LNCAP (cell line): ENCODE results near the gene SLC24A3.

Experiments
- CTCF ChIP-seq: fragments of 450-650 bp; IDR thresholded peaks from 2 replicates; pipeline ENCODE4 v1.5.1; 2017; ENCODE audit warnings: mild to moderate bottlenecking

Gene SLC24A3

DNA sequence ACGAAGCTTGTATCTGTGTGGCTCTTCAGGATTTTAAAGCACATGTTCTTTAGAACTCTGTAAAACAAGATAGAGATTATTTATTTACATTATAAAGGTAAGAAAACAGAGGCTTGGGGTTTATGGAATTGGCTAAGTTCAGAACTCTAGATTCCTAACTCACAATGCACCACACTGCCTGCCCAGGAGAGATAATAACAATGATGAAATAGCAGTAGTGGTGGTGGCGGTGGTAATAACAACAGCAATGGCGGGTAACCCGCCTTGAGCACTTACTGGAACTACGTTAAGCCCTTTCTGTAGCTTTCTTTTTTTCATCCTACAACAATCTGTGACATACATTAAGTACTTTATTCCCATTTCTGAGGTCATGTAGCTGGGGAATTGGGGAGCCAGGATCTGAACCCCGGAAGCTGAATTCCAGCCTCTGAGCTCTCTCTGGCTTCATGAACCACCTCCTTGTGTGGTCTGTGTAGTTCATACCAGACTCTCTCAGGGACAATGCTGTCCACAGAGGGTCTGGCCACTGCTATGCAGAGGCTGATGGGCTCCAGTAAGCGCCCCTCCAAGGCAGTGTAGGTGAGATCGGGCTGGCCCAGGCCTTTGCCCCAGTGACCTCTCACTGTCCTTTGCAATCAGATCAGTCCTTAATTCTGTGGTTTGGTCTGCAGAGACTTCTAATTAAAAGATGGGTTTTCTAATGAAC is 260.9 kb downstream of the SLC24A3 start:
- no peak for TF ChIP-seq CTCF

DNA sequence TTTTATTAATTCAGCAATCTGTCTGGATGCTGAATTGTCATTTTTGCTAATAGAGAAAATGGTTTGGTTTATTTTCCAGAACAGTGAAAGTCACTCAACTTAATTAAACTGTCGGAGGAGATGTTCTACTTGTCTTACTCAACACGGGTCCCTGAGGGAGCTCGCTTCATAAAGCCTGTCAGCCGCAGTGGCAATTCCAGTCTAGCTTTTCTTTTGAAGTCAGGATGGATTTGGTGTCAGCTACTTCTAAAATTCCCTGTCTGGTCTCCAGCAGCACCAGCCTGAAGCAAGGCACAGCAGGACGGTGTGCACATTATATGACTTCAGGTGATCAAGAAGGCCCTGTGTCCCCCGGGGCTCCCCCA is 261.5 kb downstream of the SLC24A3 start:
- TF ChIP-seq CTCF, result no peak

GRCh38 chr20:19478320-19478895 is 266.0 kb downstream of the SLC24A3 start:
- TF ChIP-seq CTCF, result no peak

DNA sequence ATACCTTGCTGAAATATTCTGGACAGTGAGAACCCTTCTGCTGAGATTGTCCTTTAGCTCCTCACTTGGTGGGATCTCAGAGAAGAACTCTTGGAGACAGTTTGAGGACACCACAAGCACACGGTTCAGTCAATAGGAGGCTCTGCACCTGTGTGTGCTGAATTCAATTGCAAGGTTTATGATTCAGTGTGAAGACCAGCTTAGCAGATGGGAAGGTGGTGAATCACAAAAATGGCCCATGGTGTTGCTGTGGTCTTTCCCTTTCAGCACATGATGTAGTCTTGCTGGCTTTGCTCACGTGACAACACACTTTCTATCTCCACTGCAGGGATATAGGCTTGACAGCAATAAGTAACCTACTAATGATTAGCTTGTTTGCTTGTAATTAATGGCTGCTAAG is 270.3 kb downstream of the SLC24A3 start:
- TF ChIP-seq CTCF, result no peak

- no peak for TF ChIP-seq CTCF
Measured at GRCh38 chr20:19483309-19483708, 270.9 kb downstream of the SLC24A3 start.

DNA sequence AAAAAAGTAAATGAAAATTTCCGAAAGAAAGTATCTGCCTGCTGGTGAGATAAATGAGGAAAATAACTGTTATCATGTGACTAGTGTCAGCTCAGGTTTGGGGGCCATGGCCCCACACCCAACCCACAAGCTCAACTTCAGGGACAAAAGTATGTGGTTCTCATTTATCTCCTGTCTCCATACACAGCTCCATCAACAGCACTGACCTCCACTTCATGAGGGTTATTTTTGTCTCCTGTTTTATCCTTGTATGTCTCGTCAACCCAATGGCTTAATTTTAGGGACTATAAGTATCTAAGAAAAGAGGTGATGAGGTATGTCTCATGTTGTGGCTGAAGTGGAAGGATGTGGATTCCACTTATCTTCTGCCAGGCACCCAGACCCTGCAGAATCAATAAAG is 274.0 kb downstream of the SLC24A3 start:
- TF ChIP-seq CTCF, result no peak

DNA sequence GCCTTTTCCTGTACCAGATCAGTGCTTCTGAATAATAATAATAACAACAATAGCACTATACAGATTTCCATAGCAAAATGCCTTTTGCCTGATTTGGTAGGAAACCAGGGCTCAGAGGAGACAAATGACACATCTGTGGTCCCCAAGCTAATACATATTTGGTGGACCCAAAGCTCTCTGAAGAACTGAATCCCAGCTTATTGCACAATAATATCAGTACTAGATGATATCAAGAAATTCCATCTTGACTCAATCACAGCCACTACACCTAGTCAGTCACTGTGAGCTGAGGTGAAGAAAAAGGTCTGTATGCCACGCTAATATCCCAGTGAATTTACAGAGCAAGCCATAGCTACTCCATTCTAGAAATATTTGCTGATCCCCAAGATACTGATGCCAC is 275.0 kb downstream of the SLC24A3 start:
- no peak for TF ChIP-seq CTCF

- TF ChIP-seq CTCF, result no peak
Measured at GRCh38 chr20:19491241-19491640, 278.8 kb downstream of the SLC24A3 start.
